Measurements from ENCODE around the gene GLB1L3.

GLB1L3 gene

DNA sequence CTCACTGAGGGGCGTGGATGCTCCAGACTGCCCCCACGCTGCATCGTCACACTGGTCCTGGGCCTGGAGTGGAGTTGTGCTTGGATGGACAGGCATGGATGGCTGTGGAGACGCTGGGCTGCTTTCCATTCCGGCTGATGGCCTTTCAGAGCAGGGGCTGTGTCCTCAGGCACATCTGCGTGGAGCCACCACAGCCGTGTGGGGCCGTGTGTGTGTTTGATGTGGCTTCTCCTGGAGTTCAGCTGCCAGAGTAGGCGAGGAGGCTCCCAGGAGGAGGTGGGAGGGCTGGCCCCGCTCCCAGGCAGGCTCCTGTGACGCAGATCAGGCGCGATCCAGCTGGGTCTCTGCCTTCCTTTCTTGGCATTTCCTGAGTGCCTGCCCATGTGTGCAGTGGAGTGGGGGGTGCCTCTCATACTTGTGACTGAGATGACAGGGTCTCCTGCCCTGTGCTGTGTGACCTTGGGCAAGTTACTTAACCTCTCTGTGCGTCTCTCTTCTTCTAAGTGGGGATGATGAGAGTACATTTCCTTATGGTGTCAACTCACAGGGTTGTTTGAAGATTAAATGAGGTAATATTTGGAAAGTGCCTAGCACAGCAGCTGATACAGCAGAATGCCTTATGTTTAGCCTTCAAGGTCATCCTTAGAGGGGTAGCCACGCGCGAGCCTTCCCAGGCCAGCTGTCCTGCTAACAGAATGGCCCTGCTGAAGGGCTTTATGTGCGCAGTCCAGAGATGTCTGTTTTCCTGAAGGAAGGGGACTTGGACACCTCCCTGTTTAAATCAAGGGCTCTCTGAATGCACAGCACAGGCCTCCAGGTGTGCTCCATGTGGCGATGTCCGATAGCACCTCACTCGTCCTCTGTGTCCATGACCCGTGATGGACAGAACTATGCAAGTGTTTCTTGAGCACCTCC, 89.1 kb downstream of the GLB1L3 start:
- DNase-seq = no peak

DNA sequence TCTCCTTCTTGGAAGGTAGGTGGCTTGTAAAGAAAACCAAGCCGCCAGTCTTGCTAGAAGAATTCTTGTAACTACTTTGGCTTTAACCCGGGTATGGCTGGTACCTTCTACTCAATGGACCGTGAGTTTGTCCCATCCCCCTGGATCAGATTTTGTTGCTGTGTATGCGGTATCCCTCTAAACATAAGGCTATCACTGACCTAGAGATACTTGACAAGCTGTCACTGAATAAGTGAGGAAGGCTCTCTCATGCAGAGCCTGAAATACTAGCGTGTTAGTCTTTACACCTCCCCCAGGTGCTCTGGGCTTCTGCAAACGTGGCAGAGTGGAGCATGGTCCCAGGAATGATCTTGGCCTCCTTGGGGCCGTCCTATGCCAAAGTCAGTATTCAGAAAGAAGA, 90.1 kb downstream of the GLB1L3 start:
- DNase-seq = no peak

DNA sequence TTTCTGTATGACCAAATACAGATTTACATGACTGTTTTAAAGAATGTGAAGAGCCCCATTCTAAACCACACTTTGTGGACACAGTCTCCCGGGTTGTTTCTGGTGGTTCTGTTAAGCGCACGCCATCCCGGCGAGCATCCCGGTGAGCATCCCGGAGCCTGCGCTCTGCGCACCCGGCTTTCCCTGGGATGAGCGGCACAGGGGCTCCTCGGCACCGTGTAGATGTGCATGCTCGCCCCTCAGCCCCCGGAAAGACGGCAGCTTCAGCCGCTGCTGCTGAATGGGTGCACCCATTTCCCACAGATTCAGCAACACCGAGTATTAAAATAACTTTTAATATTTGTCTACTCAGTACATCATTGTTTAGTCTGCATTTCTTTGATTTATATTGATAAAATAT, 91.6 kb downstream of the GLB1L3 start:
- DNase-seq = no peak
